NCI-H146 (cell line): ENCODE results near the gene LRRC32.
A peak's percentile ranks its signal among the peaks of the same experiment; 100 is the strongest.
"Not testable (repeated sequence)": the region's sequence is repeated elsewhere in the genome, so short reads cannot be mapped to it uniquely, and the experiment has no call there.

Experiments used
- DNase-seq: peaks from one replicate; lab custom pipeline; 2025; lab: John Stamatoyannopoulos, UW

LRRC32 gene

GRCh38 chr11:76629116-76629852, 41.3 kb downstream of the LRRC32 start:
- no peak for DNase-seq

- no peak for DNase-seq
Observed at GRCh38 chr11:76628408-76628947, 42.1 kb downstream of the LRRC32 start.

GRCh38 chr11:76627606-76628005, 42.9 kb downstream of the LRRC32 start:
- no peak for DNase-seq

DNA sequence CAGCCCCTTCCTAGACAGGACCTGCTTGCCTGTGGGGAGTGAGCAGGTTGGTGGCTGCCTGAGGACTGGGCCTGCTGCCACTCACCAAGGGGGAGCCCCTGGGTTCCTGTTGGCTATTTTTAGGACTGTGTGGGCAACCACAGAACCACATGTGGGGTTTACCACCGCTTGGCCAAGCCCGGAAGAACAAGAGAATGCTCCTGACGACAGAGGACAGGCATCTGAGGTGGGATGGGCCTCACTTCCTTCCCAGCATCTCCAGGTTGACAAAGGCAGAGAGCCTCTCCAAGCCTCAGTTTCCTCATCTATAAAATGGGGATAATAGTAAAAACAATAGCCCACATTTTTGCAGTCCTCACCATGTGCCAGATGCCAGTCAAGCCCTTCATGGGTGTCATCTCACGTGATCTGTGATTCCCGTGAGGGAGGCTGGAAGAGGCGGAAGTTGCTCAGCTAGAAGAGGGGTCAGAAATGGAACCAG, 43.6 kb downstream of the LRRC32 start:
- DNase-seq, result no peak

DNA sequence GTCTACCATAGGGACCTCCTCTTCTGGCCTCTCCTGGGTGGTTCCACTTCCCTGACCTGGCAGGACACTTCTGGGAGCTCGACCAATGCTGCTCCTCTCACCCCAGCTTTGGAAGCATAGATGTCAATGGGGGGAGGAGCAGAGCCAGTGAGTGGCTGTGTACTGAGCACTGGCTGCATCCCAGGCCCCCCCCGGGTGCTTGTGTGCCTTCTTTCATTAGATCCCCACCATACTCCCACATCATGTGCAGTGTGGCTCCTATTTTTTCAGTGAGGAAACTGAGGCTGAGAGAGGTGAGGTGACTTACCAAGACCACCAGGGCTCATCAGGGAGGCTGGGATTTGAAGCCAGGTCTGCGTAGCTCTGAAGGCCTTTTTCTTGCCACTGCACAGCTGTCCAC, 44.3 kb downstream of the LRRC32 start:
- DNase-seq, result no peak

- DNase-seq, result no peak
Observed at GRCh38 chr11:76625472-76626186, 44.9 kb downstream of the LRRC32 start.

DNA sequence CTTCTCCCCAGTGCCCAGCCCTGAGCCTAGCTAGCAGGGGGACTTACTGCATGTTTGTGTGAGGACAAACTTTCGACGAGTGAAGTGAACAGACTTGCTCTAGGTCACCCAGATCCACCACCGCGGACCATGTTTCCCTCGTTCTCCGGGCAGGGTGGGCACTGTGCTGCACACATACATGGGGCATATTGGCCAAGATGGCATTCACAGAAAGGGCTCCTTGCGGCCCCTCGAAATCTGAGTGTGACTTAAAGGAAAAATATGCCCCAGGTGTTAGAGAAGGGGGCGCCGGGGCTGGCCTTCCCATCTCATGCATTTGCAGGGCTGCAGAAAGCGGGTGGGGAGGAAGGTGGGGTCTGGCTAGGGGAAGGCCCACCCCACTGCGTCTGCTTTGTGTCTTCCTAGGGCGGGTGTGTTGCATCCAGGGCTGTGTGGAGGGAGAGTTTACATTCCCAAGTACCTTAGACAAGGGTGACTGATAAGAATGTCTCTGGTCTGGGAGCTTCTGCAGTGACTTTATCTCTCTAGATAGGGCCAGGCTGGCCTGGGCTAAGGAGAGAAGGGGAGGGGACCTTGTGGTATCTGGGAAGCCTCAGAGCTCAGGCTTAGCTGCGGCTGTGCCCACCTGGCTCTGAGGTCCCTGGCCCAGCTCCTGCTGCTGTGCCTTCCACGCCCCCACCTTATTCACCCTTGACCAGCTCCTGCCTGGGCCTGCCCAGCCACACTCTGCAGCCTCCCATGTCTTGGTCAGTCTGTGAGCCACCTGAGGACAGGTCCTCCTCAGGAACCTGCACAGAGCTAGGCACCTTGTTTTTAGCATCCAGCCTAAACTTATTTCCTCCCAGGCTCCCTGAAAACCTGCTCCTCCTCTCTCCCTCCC, 45.8 kb downstream of the LRRC32 start:
- no peak for DNase-seq

GRCh38 chr11:76623884-76624419, 46.6 kb downstream of the LRRC32 start:
- DNase-seq, result no peak

- DNase-seq, result peak; percentile 39
Observed at GRCh38 chr11:76623171-76623883, 47.2 kb downstream of the LRRC32 start.

GRCh38 chr11:76622493-76623094, 48.0 kb downstream of the LRRC32 start:
- no peak for DNase-seq

DNA sequence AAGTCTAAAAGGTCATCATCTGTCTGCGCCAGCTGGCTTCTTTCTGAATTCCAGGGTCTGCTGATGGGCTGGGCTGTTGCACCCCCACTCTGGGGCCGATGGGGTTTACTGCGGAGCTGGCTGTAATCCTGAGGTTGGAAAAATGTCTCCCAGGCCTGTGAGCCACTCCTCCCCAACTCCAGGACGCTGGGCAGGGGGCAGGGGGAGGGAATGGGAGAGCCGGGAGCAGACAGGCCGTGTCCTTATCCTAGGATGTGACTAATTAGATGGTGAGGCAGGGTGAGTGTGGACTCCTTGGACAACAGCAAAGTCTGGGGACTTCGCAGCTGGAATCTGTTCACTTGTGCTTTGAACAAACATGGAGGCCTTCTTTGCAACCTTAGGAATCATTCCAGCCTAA, 48.7 kb downstream of the LRRC32 start:
- DNase-seq, result no peak

DNA sequence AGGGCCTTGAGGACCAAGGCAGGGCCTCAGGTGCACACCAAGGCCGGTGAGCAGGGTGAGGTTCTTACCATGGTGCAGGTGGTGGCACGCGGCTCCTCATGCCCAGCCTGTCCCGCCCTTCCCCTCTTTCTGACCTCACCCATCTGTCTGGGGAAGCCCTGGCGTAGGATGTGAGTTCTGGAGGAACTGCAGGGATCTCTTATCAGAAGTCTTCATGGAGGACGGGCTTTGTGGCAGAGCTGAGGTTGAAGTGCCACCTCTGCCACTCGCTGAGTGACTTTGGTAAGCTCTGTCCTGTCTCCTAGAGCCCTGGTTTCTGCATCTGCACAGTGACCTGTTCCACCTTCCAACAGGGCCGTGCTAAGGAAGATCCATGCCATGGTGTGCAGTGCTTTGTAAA, 49.1 kb downstream of the LRRC32 start:
- no peak for DNase-seq

DNA sequence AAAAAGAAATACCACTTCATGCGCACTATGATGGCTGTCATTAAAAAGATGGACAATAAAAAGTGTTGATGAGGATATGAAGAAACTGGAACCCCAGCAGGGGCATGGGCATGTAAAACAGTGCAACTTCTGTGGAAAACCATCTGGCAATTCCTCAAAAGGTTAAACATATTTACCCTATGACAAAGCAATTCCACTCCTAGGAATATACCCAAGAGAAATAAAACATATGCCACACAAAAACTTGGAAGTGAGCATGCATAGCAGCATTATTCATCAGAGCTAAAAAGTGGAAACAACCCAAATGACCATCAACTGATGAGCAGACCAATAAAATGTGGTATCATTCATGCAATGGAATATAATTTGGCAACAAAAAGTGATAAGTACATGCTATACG, 50.1 kb downstream of the LRRC32 start:
- DNase-seq, result no peak

- DNase-seq, result not testable (repeated sequence)
Observed at GRCh38 chr11:76619801-76620200, 50.7 kb downstream of the LRRC32 start.

- no peak for DNase-seq
Observed at GRCh38 chr11:76617553-76618265, 52.8 kb downstream of the LRRC32 start.

GRCh38 chr11:76616676-76617552, 53.6 kb downstream of the LRRC32 start:
- DNase-seq, result no peak

DNA sequence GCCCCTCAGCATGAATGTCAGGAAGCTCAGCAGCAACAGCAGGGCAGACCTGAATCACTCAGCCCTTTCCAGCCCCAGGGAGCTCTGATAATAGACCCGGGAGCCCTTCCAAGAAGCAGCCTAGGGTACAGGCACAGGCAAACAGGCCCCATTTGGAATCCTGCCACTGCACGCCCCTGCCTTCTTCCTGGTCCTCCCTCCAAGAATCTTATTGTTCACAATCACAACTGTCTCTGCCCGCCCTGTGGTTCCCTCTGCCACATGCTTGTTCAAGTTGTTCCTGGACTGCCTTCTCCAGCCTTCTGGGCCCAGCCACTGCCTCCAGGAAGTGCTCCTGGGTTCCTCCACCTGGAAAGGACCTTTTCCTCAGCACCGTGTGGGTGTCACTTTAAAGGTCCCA, 54.6 kb downstream of the LRRC32 start:
- no peak for DNase-seq

DNA sequence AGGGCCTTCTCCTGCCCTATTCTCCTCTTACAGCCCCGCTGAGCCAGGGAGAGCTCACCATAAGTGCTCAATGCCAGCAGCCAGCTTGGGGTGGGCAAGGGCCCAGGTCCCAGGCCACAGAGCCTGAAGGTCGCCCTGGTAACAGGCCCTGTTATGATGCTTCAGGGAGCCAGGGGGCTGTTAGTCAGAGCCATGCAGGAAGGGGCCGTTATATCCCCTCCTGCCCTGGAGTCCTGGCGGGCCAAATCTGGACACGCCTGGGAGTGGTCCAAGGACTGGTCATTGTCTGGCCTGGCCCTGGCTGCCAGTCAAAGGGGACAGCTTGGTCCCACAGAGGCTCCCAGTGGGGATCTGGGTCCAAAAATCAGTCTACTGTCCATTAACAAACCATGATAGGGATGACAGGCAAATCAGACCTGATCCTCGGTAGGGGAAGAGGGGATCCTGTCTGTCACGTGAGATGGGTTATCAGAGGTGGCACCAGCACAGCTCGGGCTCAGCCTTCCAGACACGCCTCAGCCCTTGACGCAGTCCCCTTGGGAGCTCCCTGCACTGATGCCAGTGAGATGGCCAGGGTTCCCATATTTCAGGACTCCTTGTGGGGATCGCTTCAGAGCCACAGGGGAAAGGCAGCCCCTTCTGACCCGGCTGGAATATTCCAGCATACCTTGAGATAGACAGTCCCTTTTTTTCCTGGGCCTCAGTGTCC, 55.9 kb downstream of the LRRC32 start:
- no peak for DNase-seq

GRCh38 chr11:76613901-76614300, 56.6 kb downstream of the LRRC32 start:
- DNase-seq, result no peak
